Neural cell (in vitro differentiated cells): ENCODE results near the gene CACNA1B. TPM values are rescaled to one million over a fixed set of nuclear protein-coding genes. Genes with fewer than 3 reads are reported as not detected.

Experiments used
- H2AFZ ChIP-seq: fragments of 200-600, 300-800 bp; sonication (generic), shearing (Covaris generic); 2 replicates; pipeline ENCODE4 v1.6.0; 2014; ENCODE audit warnings: low read depth, mild to moderate bottlenecking, antibody characterized with exemption, low read length, moderate library complexity
- H3F3A ChIP-seq: fragments of 200-600 bp; shearing (Covaris generic); 2 replicates; pipeline ENCODE4 v1.6.1; 2016; ENCODE audit warnings: mild to moderate bottlenecking, moderate library complexity, mixed read lengths, antibody characterized with exemption, low read length; ENCODE audit not compliant: insufficient read depth, poor library complexity, severe bottlenecking
- H3K27ac ChIP-seq: fragments of 200-600, 300-800 bp; sonication (generic), shearing (Covaris generic); 2 replicates; pipeline ENCODE4 v1.5.1; 2014; ENCODE audit warnings: mild to moderate bottlenecking, low read length, moderate library complexity
- H3K27me3 ChIP-seq: fragments of 300-800, 200-600 bp; sonication (generic), shearing (Covaris generic); 2 replicates; pipeline ENCODE4 v1.6.0; 2014; ENCODE audit warnings: mild to moderate bottlenecking, low read depth, low read length, moderate library complexity; ENCODE audit not compliant: insufficient read depth
- H3K36me3 ChIP-seq: fragments of 300-800, 200-600 bp; sonication (generic), shearing (Covaris generic); 2 replicates; pipeline ENCODE4 v1.5.1; 2014; ENCODE audit warnings: mild to moderate bottlenecking, antibody characterized with exemption, low read length, moderate library complexity; ENCODE audit not compliant: insufficient read depth
- H3K4me2 ChIP-seq: fragments of 300-800, 200-600 bp; sonication (generic), shearing (Covaris generic); 2 replicates; pipeline ENCODE4 v1.6.0; 2014; ENCODE audit warnings: mild to moderate bottlenecking, low read length
- H3K4me3 ChIP-seq: fragments of 300-800, 200-600 bp; sonication (generic), shearing (Covaris generic); 2 replicates; pipeline ENCODE4 v1.5.1; 2014; ENCODE audit warnings: mild to moderate bottlenecking, low read length, moderate library complexity
- H3K79me2 ChIP-seq: fragments of 200-600 bp; shearing (Covaris generic); replicated peaks from 2 replicates; pipeline ENCODE4 v1.6.0; 2014; ENCODE audit warnings: mild to moderate bottlenecking, low read length, moderate library complexity; ENCODE audit not compliant: insufficient read depth
- H3K9ac ChIP-seq: fragments of 300-800, 200-600 bp; sonication (generic), shearing (Covaris generic); 2 replicates; pipeline ENCODE4 v1.6.1; 2016; ENCODE audit warnings: mild to moderate bottlenecking, low read length, mixed read lengths
- H3K9me2 ChIP-seq: fragments of 200-600 bp; shearing (Covaris generic); 2 replicates; pipeline ENCODE4 v1.6.1; 2016; ENCODE audit warnings: mild to moderate bottlenecking, low read length, mixed read lengths; ENCODE audit not compliant: insufficient read depth
- H3K9me3 ChIP-seq: fragments of 200-600, 300-800 bp; sonication (generic), shearing (Covaris generic); 2 replicates; pipeline ENCODE4 v1.6.1; 2016; ENCODE audit warnings: mild to moderate bottlenecking, mixed run types, low read length, moderate library complexity, mixed read lengths
- H4K20me1 ChIP-seq: fragments of 200-600 bp; shearing (Covaris generic); 2 replicates; pipeline ENCODE4 v1.6.1; 2016; ENCODE audit warnings: mild to moderate bottlenecking, mixed run types; ENCODE audit not compliant: insufficient read depth
- CTCF ChIP-seq: fragments of 450-650 bp; IDR thresholded peaks from 2 replicates; pipeline ENCODE4 v1.5.1; 2014; ENCODE audit warnings: antibody characterized with exemption, mild to moderate bottlenecking, moderate library complexity; ENCODE audit not compliant: poor library complexity, severe bottlenecking
- EP300 ChIP-seq: fragments of 450-650 bp; conservative IDR thresholded peaks from 2 replicates; pipeline ENCODE4 v1.6.1; 2014; ENCODE audit warnings: antibody characterized with exemption, mild to moderate bottlenecking, moderate library complexity; ENCODE audit not compliant: poor library complexity, severe bottlenecking
- EZH2 ChIP-seq: fragments of 200-600, 300-800 bp; shearing (Covaris generic), sonication (generic); IDR thresholded peaks from 2 replicates; pipeline ENCODE4 v1.6.1; 2014; ENCODE audit warnings: antibody characterized with exemption, low read length, borderline replicate concordance, mild to moderate bottlenecking; ENCODE audit not compliant: insufficient read depth, poor library complexity, severe bottlenecking
- MXI1 ChIP-seq: fragments of 450-650 bp; conservative IDR thresholded peaks from 2 replicates; pipeline ENCODE4 v1.6.1; 2014; ENCODE audit warnings: antibody characterized with exemption, mild to moderate bottlenecking; ENCODE audit not compliant: poor library complexity, severe bottlenecking
- POLR2AphosphoS5 ChIP-seq: IDR thresholded peaks from 2 replicates; pipeline ENCODE4 v1.6.1; 2012
- RAD21 ChIP-seq: fragments of 450-650 bp; conservative IDR thresholded peaks from 2 replicates; pipeline ENCODE4 v1.6.1; 2014; ENCODE audit warnings: antibody characterized with exemption, mild to moderate bottlenecking, moderate library complexity
- REST ChIP-seq: IDR thresholded peaks from 2 replicates; pipeline ENCODE4 v1.6.1; 2012; ENCODE audit warnings: borderline replicate concordance
- SMC3 ChIP-seq: fragments of 450-650 bp; conservative IDR thresholded peaks from 2 replicates; pipeline ENCODE4 v1.6.1; 2014; ENCODE audit warnings: antibody characterized with exemption, mild to moderate bottlenecking, moderate library complexity; ENCODE audit not compliant: poor library complexity
- TAF1 ChIP-seq: IDR thresholded peaks from 2 replicates; pipeline ENCODE4 v1.6.1; 2012; ENCODE audit warnings: low read depth
- polyA plus RNA-seq: library from polyadenylated mRNA; depleted of rRNA; stranded (reverse); fragments of >200 nt; gene quantifications from 2 replicates; pipeline ENCODE4 v1.2.3, GENCODE V29; 2014

CACNA1B gene
- polyA plus RNA-seq, 1 donor from 2014 or later, result 5.8 TPM

GRCh38 chr9:137870432-137870831 lies 7.2 kb upstream of the CACNA1B start:
- no peak overlapping the region for H3K9ac ChIP-seq
- H3F3A ChIP-seq, result no peaks in the 10 kb centered on the region
- H3K36me3 ChIP-seq, result no peaks in the 10 kb centered on the region
- TF ChIP-seq EZH2 (no peak), SMC3 (no peak), CTCF (no peak), EP300 (no peak), REST (no peak), TAF1 (no peak), POLR2AphosphoS5 (no peak), RAD21 (no peak), MXI1 (no peak)
- H3K27me3 ChIP-seq, result no peaks in the 10 kb centered on the region
- H3K9me2 ChIP-seq, result no peaks in the 10 kb centered on the region
- no peak overlapping the region for H2AFZ ChIP-seq
- no peak overlapping the region for H3K4me3 ChIP-seq
- H3K4me2 ChIP-seq, result no peak overlapping the region
- no peaks in the 10 kb centered on the region for H3K9me3 ChIP-seq
- no peak overlapping the region for H3K27ac ChIP-seq
- H4K20me1 ChIP-seq, result no peaks in the 10 kb centered on the region
- no peaks in the 10 kb centered on the region for H3K79me2 ChIP-seq

GRCh38 chr9:137872296-137872695 lies 5.3 kb upstream of the CACNA1B start:
- no peaks in the 10 kb centered on the region for H3K36me3 ChIP-seq
- no peak overlapping the region for H3K9ac ChIP-seq
- H3K9me3 ChIP-seq, result no peaks in the 10 kb centered on the region
- H3K9me2 ChIP-seq, result no peaks in the 10 kb centered on the region
- H3K79me2 ChIP-seq, result no peaks in the 10 kb centered on the region
- H3K4me3 ChIP-seq, result no peak overlapping the region
- H2AFZ ChIP-seq, result no peak overlapping the region
- no peak overlapping the region for H3K4me2 ChIP-seq
- no peak overlapping the region for H3K27ac ChIP-seq
- no peaks in the 10 kb centered on the region for H4K20me1 ChIP-seq
- no peaks in the 10 kb centered on the region for H3K27me3 ChIP-seq
- no peak for TF ChIP-seq EP300
- no peak for TF ChIP-seq TAF1
- no peak for TF ChIP-seq EZH2
- TF ChIP-seq RAD21, result no peak
- TF ChIP-seq SMC3, result no peak
- no peak for TF ChIP-seq MXI1
- no peak for TF ChIP-seq POLR2AphosphoS5
- TF ChIP-seq CTCF, result no peak
- no peak for TF ChIP-seq REST
- no peaks in the 10 kb centered on the region for H3F3A ChIP-seq
